ENCODE results near the gene CARS1. TPM values are rescaled to one million over a fixed set of nuclear protein-coding genes. Genes with fewer than 3 reads are reported as not detected.

The CARS1 gene
- total RNA-seq, 4 donors from 2014 or later: 38.1 to 66.5 (median 40.9) TPM

- TF ChIP-seq EP300 (IDR thresholded peaks at IDR 0.05) (no peak), POLR2AphosphoS5 (IDR thresholded peaks at IDR 0.05) (no peak), POLR2A (IDR thresholded peaks at IDR 0.05) (no peak), CTCF (IDR thresholded peaks at IDR 0.05) (no peak)
- no peak overlapping the region for H3K4me3 ChIP-seq
- peaks cover 98% of the 10 kb centered on the region for H3K36me3 ChIP-seq
- no peak overlapping the region for H3K27ac ChIP-seq
- no peak for DNase-seq (ENCODE audit: low spot score in 2 of 2)
- WGBS: 83% methylated on average over 6 of the region's 6 CpGs
- H3K4me1 ChIP-seq: no peaks in the 10 kb centered on the region
- H3K9me3 ChIP-seq: no peaks in the 10 kb centered on the region
- no peaks in the 10 kb centered on the region for H3K27me3 ChIP-seq
These were observed 88.8 kb downstream of the CARS1 start for GRCh38 chr11:2968341-2968900.

- H3K36me3 ChIP-seq: peaks cover 89% of the 10 kb centered on the region
- no peaks in the 10 kb centered on the region for H3K9me3 ChIP-seq
- DNase-seq (ENCODE audit: low spot score in 2 of 2): no peak
- no peak overlapping the region for H3K4me3 ChIP-seq
- 93% methylated on average over 4 of the region's 4 CpGs for WGBS
- H3K27me3 ChIP-seq: no peaks in the 10 kb centered on the region
- TF ChIP-seq POLR2A (IDR thresholded peaks at IDR 0.05) (no peak), POLR2AphosphoS5 (IDR thresholded peaks at IDR 0.05) (no peak), EP300 (IDR thresholded peaks at IDR 0.05) (no peak), CTCF (IDR thresholded peaks at IDR 0.05) (no peak)
- no peaks in the 10 kb centered on the region for H3K4me1 ChIP-seq
- no peak overlapping the region for H3K27ac ChIP-seq
These were observed 92.4 kb downstream of the CARS1 start for GRCh38 chr11:2964782-2965181.

- Histone ChIP-seq H3K4me3 (no peak overlapping the region), H3K9me3 (no peaks in the 10 kb centered on the region), H3K36me3 (peaks cover 89% of the 10 kb centered on the region), H3K4me1 (no peaks in the 10 kb centered on the region), H3K27me3 (no peaks in the 10 kb centered on the region), H3K27ac (no peak overlapping the region)
- TF ChIP-seq EP300 (IDR thresholded peaks at IDR 0.05) (no peak), POLR2AphosphoS5 (IDR thresholded peaks at IDR 0.05) (no peak), POLR2A (IDR thresholded peaks at IDR 0.05) (no peak), CTCF (IDR thresholded peaks at IDR 0.05) (no peak)
- 88% methylated on average over 5 of the region's 6 CpGs for WGBS
- DNase-seq (ENCODE audit: low spot score in 2 of 2): no peak
These were observed 93.5 kb downstream of the CARS1 start for GRCh38 chr11:2963761-2964160.

GRCh38 chr11:2963112-2963754, 94.0 kb downstream of the CARS1 start:
- Histone ChIP-seq H3K9me3 (no peaks in the 10 kb centered on the region), H3K36me3 (peaks cover 89% of the 10 kb centered on the region), H3K4me1 (no peaks in the 10 kb centered on the region), H3K27ac (no peak overlapping the region), H3K4me3 (no peak overlapping the region), H3K27me3 (no peaks in the 10 kb centered on the region)
- TF ChIP-seq POLR2AphosphoS5 (IDR thresholded peaks at IDR 0.05) (no peak), POLR2A (IDR thresholded peaks at IDR 0.05) (no peak), EP300 (IDR thresholded peaks at IDR 0.05) (no peak), CTCF (IDR thresholded peaks at IDR 0.05) (no peak)
- 76% methylated on average over 7 of the region's 7 CpGs for WGBS
- no peak for DNase-seq (ENCODE audit: low spot score in 2 of 2)

GRCh38 chr11:2961080-2961479, 96.1 kb downstream of the CARS1 start:
- Histone ChIP-seq H3K9me3 (no peaks in the 10 kb centered on the region), H3K27me3 (no peaks in the 10 kb centered on the region), H3K36me3 (peaks cover 83% of the 10 kb centered on the region), H3K4me3 (no peak overlapping the region), H3K4me1 (no peaks in the 10 kb centered on the region), H3K27ac (no peak overlapping the region)
- 69% methylated on average over 5 of the region's 5 CpGs for WGBS
- DNase-seq (ENCODE audit: low spot score in 2 of 2): no peak
- TF ChIP-seq POLR2AphosphoS5 (IDR thresholded peaks at IDR 0.05): no peak
- TF ChIP-seq CTCF (IDR thresholded peaks at IDR 0.05): no peak
- no peak for TF ChIP-seq EP300 (IDR thresholded peaks at IDR 0.05)
- no peak for TF ChIP-seq POLR2A (IDR thresholded peaks at IDR 0.05)

All from suprapubic skin (tissue), 4 donors.